Esophagus muscularis mucosa (tissue), 4 donors: ENCODE results near the gene ATP1B4. TPM values are rescaled to one million over a fixed set of nuclear protein-coding genes. Genes with fewer than 3 reads are reported as not detected.
A peak's percentile ranks its signal among the peaks of the same experiment; 100 is the strongest.

Source experiments
- DNase-seq: peaks from one replicate; pipeline ENCODE4 v3.0.0-alpha.2; 2017; ENCODE audit errors: extremely low spot score
- H3K27ac ChIP-seq, 4 donors: fragments of 200-600 bp; sonication (generic); replicated peaks in 1 of 4; 1 replicate in 3 of 4; 2 replicates in 1 of 4; pipeline ENCODE4 v1.5.1; 2016 to 2019; ENCODE audit warnings: mild to moderate bottlenecking in 1 of 4
- H3K27me3 ChIP-seq, 4 donors: fragments of 200-600 bp; sonication (generic); one replicate each; pipeline versions ENCODE4 v1.5.1 to v1.6.0; 2016 to 2019
- H3K36me3 ChIP-seq, 4 donors: fragments of 200-600 bp; sonication (generic); one replicate each; pipeline ENCODE4 v1.5.1; 2016 to 2019
- H3K4me1 ChIP-seq, 4 donors: fragments of 200-600 bp; sonication (generic); one replicate each; pipeline ENCODE4 v1.5.1; 2016 to 2019
- H3K4me3 ChIP-seq, 4 donors: fragments of 200-600 bp; sonication (generic); 1 replicate in 2 of 4; 2 replicates in 2 of 4; pipeline ENCODE4 v1.5.1; 2016 to 2019; ENCODE audit warnings: mild to moderate bottlenecking in 4 of 4, moderate library complexity in 1 of 4
- H3K9me3 ChIP-seq, 4 donors: fragments of 200-600 bp; sonication (generic); 1 replicate in 3 of 4; 2 replicates in 1 of 4; pipeline ENCODE4 v1.5.1; 2016 to 2019
- EP300 ChIP-seq: sonication (generic); formaldehyde crosslinking; IDR thresholded peaks from one replicate; pipeline ENCODE4 v1.6.1; 2017; ENCODE audit warnings: antibody characterized with exemption
- POLR2A ChIP-seq: fragments of 450-650 bp; IDR thresholded peaks from one replicate; pipeline ENCODE4 v1.6.1; 2017; ENCODE audit warnings: antibody characterized with exemption, moderate library complexity, mild to moderate bottlenecking, low read depth
- POLR2AphosphoS5 ChIP-seq, 2 donors: sonication (generic); formaldehyde crosslinking; IDR thresholded peaks; one replicate each; pipeline ENCODE4 v1.6.1; 2017; ENCODE audit warnings: antibody characterized with exemption in 2 of 2
- WGBS: methylation state at CpG from one replicate; pipeline ENCODE4 v1.1.5; 2018; 5-methylcytosine and 5-hydroxymethylcytosine counted together
- intact Hi-C: fragments of 100-400 bp; cut with DNase I; formaldehyde crosslinking; loops from one replicate; pipeline ENCODE4 v1.15.1; 2023
- total RNA-seq, 4 donors: library from RNA; depleted of rRNA; stranded (reverse); fragments of >200 nt; gene quantifications; one replicate each; pipeline versions ENCODE4 v1.1.0 to v1.2.1, GENCODE V29; 2016
- TF ChIP-seq, protein P1 (sequence below), 3 experiments: fragments of 200-600 bp in 2 of 3; fragments of 450-650 bp in 1 of 3; sonication (generic) in 2 of 3; IDR thresholded peaks; one replicate each; pipeline ENCODE4 v1.5.1; 2017 to 2019; ENCODE audit warnings: antibody characterized with exemption in 3 of 3, mild to moderate bottlenecking in 2 of 3, moderate library complexity in 1 of 3

ATP1B4 gene
- total RNA-seq, 4 donors from 2014 or later, result not detected

DNA sequence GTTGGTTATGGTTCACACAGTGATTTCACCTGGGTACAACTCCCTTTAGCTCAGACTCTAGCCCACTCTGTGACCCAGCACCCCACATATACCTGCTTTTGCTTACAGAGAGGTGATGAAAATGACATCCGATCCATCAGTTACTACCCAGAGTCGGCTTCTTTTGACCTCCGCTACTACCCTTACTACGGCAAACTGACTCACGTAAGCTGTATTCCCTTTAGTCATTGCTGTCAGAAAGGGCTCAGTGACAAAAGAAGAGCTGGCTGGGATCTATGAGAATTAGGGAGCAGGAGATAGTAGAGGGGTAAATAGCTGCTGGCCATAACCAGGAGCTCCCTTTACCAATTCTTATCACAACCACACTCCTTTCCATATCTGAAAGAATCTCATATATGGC, 16.7 kb downstream of the ATP1B4 start:
- intact Hi-C loops, result loop anchor here (10.0 kb wide), 1 partner anchor 96 kb away; no protein-coding TSS in a partner anchor

DNA sequence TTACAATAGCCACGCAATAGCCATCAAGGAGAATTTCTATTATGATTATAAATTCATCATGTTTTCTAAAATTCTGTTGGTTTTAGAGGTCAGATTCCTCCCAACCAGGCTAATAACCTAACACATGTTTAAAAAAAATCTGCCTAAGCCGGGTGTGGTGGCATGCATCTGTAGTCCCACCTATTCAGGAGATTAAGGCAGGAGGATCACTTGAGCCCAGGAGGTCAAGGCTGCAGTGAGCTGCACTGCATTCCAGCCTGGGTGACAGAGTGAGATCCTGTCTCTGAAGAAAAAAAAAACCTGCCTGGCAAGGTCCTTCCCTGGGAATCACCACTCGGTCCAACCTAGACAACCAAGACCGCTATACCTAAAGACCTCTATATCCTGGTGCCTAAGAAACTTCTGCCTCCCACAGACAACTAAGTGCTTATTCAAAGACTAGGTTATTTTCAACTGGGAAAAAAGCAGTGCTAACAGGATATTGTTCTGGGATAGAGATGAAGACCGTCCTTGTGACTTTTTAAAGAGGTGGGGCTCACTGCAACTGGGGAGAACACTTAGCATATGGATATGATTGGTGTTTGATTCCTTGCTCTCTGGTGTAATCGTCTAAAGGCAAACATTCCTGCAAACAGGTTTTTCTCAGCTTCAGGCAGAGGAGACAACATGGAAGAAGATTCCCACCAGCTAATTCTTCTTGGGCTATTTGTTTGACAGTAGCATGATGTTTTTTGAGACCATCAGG, 18.2 kb downstream of the ATP1B4 start:
- intact Hi-C loops, result loop anchor here (10.0 kb wide), 1 partner anchor 95 kb away; no protein-coding TSS in a partner anchor
- no peak overlapping the region for H3K27ac ChIP-seq
- no peaks in the 10 kb centered on the region for H3K4me1 ChIP-seq
- H3K36me3 ChIP-seq, result no peaks in the 10 kb centered on the region
- no peak for DNase-seq
- no peaks in the 10 kb centered on the region for H3K9me3 ChIP-seq
- H3K4me3 ChIP-seq, result no peak overlapping the region
- no peaks in the 10 kb centered on the region for H3K27me3 ChIP-seq
- WGBS, result 60% methylated on average over 6 of the region's 6 CpGs
- TF ChIP-seq POLR2A (no peak), EP300 (no peak), POLR2AphosphoS5 (IDR thresholded peaks at IDR 0.05) (no peak)
- TF ChIP-seq, protein P1, sequence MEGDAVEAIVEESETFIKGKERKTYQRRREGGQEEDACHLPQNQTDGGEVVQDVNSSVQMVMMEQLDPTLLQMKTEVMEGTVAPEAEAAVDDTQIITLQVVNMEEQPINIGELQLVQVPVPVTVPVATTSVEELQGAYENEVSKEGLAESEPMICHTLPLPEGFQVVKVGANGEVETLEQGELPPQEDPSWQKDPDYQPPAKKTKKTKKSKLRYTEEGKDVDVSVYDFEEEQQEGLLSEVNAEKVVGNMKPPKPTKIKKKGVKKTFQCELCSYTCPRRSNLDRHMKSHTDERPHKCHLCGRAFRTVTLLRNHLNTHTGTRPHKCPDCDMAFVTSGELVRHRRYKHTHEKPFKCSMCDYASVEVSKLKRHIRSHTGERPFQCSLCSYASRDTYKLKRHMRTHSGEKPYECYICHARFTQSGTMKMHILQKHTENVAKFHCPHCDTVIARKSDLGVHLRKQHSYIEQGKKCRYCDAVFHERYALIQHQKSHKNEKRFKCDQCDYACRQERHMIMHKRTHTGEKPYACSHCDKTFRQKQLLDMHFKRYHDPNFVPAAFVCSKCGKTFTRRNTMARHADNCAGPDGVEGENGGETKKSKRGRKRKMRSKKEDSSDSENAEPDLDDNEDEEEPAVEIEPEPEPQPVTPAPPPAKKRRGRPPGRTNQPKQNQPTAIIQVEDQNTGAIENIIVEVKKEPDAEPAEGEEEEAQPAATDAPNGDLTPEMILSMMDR (IDR thresholded peaks at IDR 0.05), result no peak

More for the DNA sequence above, 16.7 kb downstream of the ATP1B4 start:
- no peak for TF ChIP-seq POLR2AphosphoS5 (IDR thresholded peaks at IDR 0.05)
- TF ChIP-seq EP300, result no peak
- no peak for TF ChIP-seq POLR2A
- TF ChIP-seq, protein P1 (IDR thresholded peaks at IDR 0.05), result no peak
- H3K36me3 ChIP-seq, result no peaks in the 10 kb centered on the region
- no peak for DNase-seq
- H3K4me1 ChIP-seq, result peaks cover 0 to 1% (median 0%) of the 10 kb centered on the region in 4 donors
- WGBS, result 93% methylated on average over 5 of the region's 5 CpGs
- H3K9me3 ChIP-seq, result no peaks in the 10 kb centered on the region
- no peaks in the 10 kb centered on the region for H3K27me3 ChIP-seq
- H3K4me3 ChIP-seq, result no peak overlapping the region
- H3K27ac ChIP-seq, result no peak overlapping the region

DNA sequence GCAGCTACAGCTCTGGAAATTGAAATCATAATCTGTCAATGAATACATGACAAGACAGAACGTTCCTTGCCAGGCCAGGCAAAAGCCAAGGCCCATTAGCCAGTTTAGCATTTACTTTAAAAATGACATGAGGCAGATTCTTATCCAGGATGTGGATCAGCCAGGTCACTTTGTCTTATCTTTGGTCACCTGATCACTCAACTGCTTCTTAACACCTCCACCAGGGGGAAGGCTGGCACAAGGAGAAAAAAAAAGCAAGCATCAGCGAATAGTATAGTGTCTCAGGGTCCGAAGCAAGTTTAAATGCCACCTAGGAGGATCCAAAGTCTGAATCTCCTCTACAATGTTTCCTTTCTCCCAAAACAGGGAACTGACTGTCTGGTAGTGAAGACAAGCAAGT, 18.8 kb downstream of the ATP1B4 start:
- no peak for DNase-seq
- Histone ChIP-seq H3K27me3 (no peaks in the 10 kb centered on the region), H3K9me3 (no peaks in the 10 kb centered on the region), H3K27ac (no peak overlapping the region), H3K4me1 (no peaks in the 10 kb centered on the region), H3K36me3 (no peaks in the 10 kb centered on the region), H3K4me3 (no peak overlapping the region)
- no peak for TF ChIP-seq POLR2A
- TF ChIP-seq, protein P1 (IDR thresholded peaks at IDR 0.05), result peak; percentile 16 to 24 (median 16)
- WGBS, result 35% methylated on average over 3 of the region's 3 CpGs
- intact Hi-C loops, result no loop called here

DNA sequence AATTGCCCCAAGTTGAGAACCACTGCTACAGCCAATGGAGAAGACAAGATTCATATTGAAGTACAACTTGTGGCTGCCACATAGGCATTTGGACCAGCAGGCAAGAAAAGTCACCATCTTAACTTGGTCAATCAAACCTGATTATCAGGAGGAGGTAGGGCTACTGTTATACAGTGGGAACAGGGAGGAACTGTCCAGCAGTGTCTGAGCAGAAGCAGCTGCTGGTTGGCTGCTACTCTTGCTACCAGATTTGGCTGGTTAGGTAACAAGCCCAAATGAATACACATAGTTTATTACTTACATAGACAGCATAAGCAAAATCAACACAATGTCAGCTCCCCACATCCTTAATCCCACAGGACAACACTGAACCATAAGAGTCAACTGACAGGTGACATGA, 39.4 kb downstream of the ATP1B4 start:
- DNase-seq, result no peak
- H3K4me3 ChIP-seq, result no peak overlapping the region
- no peak overlapping the region for H3K27ac ChIP-seq
- H3K36me3 ChIP-seq, result no peaks in the 10 kb centered on the region
- H3K9me3 ChIP-seq, result no peaks in the 10 kb centered on the region
- intact Hi-C loops, result no loop called here
- H3K27me3 ChIP-seq, result no peaks in the 10 kb centered on the region
- TF ChIP-seq POLR2AphosphoS5 (IDR thresholded peaks at IDR 0.05), result no peak
- no peak for TF ChIP-seq EP300
- no peak for TF ChIP-seq POLR2A
- TF ChIP-seq, protein P1 (IDR thresholded peaks at IDR 0.05), result no peak
- H3K4me1 ChIP-seq, result no peaks in the 10 kb centered on the region

DNA sequence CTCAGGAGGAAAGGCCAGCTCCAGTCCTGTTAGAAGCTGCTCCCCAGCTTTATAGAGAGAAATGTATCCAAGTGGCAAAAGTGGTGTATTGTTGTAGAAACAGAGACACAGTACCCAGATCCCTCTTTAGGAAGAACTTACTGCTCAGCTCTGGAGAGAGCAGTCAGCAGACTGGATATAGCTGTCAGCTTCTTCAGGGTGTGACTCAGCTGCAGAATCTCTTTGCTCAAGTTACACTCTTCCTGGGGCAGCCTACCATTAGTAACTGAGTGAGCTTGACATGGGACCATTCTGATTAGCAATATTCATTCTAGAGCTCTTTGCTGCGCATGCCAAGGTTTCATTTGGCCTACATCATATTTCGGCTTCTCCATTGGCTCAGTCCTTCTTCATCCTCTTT, 40.5 kb downstream of the ATP1B4 start:
- Histone ChIP-seq H3K27me3 (no peaks in the 10 kb centered on the region), H3K36me3 (no peaks in the 10 kb centered on the region), H3K4me1 (no peaks in the 10 kb centered on the region), H3K9me3 (no peaks in the 10 kb centered on the region), H3K4me3 (no peak overlapping the region), H3K27ac (no peak overlapping the region)
- no peak for DNase-seq
- intact Hi-C loops, result no loop called here
- no peak for TF ChIP-seq POLR2AphosphoS5 (IDR thresholded peaks at IDR 0.05)
- no peak for TF ChIP-seq EP300
- TF ChIP-seq, protein P1 (IDR thresholded peaks at IDR 0.05), result no peak
- no peak for TF ChIP-seq POLR2A
- 90% methylated on average over 2 of the region's 2 CpGs for WGBS
